Thymus (tissue), 11 donors: ENCODE results near the gene IL1RAP. TPM values are rescaled to one million over a fixed set of nuclear protein-coding genes. Genes with fewer than 3 reads are reported as not detected.

Experiments used
- DNase-seq, 9 donors: peaks; one replicate each; pipeline ENCODE4 v3.0.0-alpha.2; 2013; ENCODE audit warnings: low spot score in 9 of 9, low read depth in 6 of 9, missing footprints in 1 of 9
- H3K27ac ChIP-seq, 2 donors: one replicate each; pipeline ENCODE4 v1.5.1; 2013; ENCODE audit warnings: control low read depth in 1 of 2, low read depth in 1 of 2, low read length in 1 of 2, mild to moderate bottlenecking in 1 of 2, moderate library complexity in 1 of 2
- H3K27me3 ChIP-seq, 2 donors: one replicate each; pipeline ENCODE4 v1.5.1; 2013; ENCODE audit warnings: low read length in 1 of 2; ENCODE audit not compliant: control insufficient read depth in 2 of 2, insufficient read depth in 1 of 2
- H3K36me3 ChIP-seq, 2 donors: one replicate each; pipeline ENCODE4 v1.5.1; 2013; ENCODE audit warnings: low read length in 1 of 2, mild to moderate bottlenecking in 1 of 2, moderate library complexity in 1 of 2; ENCODE audit not compliant: control insufficient read depth in 2 of 2, insufficient read depth in 2 of 2
- H3K4me1 ChIP-seq, 2 donors: one replicate each; pipeline ENCODE4 v1.5.1; 2013; ENCODE audit warnings: low read length in 2 of 2; ENCODE audit not compliant: control insufficient read depth in 2 of 2, insufficient read depth in 2 of 2
- H3K4me3 ChIP-seq, 2 donors: one replicate each; pipeline ENCODE4 v1.5.1; 2013; ENCODE audit warnings: low read length in 2 of 2, control low read depth in 1 of 2, mild to moderate bottlenecking in 1 of 2
- H3K9me3 ChIP-seq, 2 donors: one replicate each; pipeline ENCODE4 v1.5.1; 2013; ENCODE audit warnings: low read length in 1 of 2, mild to moderate bottlenecking in 1 of 2; ENCODE audit not compliant: control insufficient read depth in 2 of 2, insufficient read depth in 1 of 2
- WGBS: extraction: QIAGEN DNeasy Blood & Tissue Kit; methylation state at CpG from one replicate; pipeline ENCODE4 v1.1.7; 2013; 5-methylcytosine and 5-hydroxymethylcytosine counted together
- polyA plus RNA-seq: library from polyadenylated mRNA; stranded (reverse); fragments of 200-250 nt; gene quantifications from one replicate; pipeline ENCODE4 v1.2.3, GENCODE V29; 2013
- total RNA-seq: library from RNA; stranded (reverse); fragments of 120-200 nt; gene quantifications from one replicate; pipeline ENCODE4 v1.2.4, GENCODE V29; 2013
- donor health status: healthy.

The IL1RAP gene
- total and polyA plus RNA-seq, 2 donors, result 5.7 to 6.8 TPM

DNA sequence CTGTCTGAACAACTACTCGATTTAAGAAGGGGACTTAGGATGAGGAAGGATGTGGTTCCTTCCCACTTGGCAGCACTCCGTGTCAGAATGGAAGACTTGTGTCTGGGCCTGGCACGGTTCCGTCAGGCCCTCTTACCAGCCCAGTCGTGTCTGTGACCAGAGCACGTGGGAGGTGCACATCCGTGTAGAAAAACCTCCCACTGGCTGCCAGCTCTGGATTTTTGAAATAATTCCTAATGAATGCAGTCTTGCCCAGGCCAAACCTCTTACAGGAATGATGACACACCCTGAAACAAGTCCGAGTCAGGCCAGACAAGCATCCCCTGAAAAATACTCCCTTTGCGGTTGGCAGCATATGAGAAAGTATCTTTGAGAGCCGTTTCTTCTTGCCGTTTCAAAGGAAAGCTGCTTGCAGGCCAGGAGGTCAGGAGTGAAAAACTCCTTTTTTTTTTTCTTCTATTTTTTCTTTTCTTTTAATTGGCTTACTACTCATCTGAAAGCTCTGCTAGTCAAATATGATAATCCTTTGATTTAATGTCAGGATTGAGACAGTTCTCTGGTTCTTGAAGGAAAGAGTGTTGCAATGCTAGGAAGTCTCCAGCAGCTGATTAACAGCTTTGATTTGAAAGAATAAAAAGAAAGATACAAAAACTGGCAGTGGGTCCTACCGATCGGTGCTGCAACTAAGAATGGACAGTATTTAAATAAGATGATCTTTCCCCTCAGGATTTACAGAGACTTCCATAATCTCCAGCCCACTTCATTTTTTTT is 19.8 kb downstream of the IL1RAP start:
- Histone ChIP-seq H3K27ac (no peak overlapping the region), H3K36me3 (no peaks in the 10 kb centered on the region), H3K27me3 (no peaks in the 10 kb centered on the region), H3K9me3 (no peaks in the 10 kb centered on the region), H3K4me1 (peaks cover 0 to 2% of the 10 kb centered on the region in 2 donors), H3K4me3 (no peak overlapping the region)
- peak in 1 of 9 donors; percentile 21 for DNase-seq
- WGBS, result 70% methylated on average over 13 of the region's 13 CpGs

DNA sequence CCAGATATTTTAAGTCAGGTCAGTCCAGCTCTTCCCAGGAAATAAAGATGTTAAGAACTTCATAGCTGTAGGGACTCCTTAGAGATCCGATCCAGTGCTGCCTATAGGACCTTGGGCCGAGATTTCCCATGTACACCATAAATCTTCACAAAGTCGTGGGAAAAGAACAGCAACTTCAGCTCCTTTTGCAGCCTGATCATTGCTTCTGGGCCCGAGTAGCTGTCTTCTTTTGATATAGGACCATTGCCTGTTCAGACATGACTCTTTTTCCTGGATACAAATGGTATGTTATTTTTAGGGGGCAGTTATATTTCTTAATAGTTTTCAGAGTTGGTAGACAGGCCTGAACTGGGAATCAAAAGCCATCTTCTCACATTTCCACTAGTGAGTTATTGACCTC is 20.5 kb downstream of the IL1RAP start:
- Histone ChIP-seq H3K27ac (peak overlapping the region in 1 of 2 donors; percentile 52), H3K36me3 (no peaks in the 10 kb centered on the region), H3K4me3 (no peak overlapping the region), H3K9me3 (no peaks in the 10 kb centered on the region), H3K4me1 (peaks cover 0 to 2% of the 10 kb centered on the region in 2 donors), H3K27me3 (no peaks in the 10 kb centered on the region)
- 91% methylated on average over 4 of the region's 4 CpGs for WGBS
- DNase-seq, result no peak

- H3K36me3 ChIP-seq, result no peaks in the 10 kb centered on the region
- H3K27ac ChIP-seq, result no peak overlapping the region
- no peak overlapping the region for H3K4me3 ChIP-seq
- no peaks in the 10 kb centered on the region for H3K27me3 ChIP-seq
- WGBS, result 95% methylated on average over 2 of the region's 2 CpGs
- no peak for DNase-seq
- H3K4me1 ChIP-seq, result peaks cover 0 to 2% of the 10 kb centered on the region in 2 donors
- no peaks in the 10 kb centered on the region for H3K9me3 ChIP-seq
Observed at GRCh38 chr3:190534986-190535385, 21.1 kb downstream of the IL1RAP start.

DNA sequence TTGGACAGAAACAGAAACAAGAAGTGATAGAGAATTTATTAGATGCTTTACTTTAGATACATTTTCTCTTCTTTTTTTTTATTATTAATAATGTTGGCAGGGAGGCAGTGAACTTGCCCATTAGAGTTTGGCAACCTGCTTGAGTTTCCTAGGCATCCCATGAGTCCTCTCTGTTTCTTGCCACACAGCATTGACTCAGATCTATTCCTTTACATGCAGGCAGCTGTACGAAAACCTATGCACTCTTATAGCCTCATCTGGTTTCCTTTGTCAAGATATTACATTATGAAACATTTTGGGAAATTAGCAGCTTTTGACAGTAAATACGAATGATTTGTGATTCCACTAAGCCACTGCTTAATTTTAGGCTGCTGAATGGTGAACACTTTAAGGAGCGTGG is 23.3 kb downstream of the IL1RAP start:
- H3K27ac ChIP-seq, result no peak overlapping the region
- WGBS, result 96% methylated on average over 3 of the region's 3 CpGs
- no peak overlapping the region for H3K4me3 ChIP-seq
- no peak for DNase-seq
- no peaks in the 10 kb centered on the region for H3K9me3 ChIP-seq
- H3K27me3 ChIP-seq, result no peaks in the 10 kb centered on the region
- no peaks in the 10 kb centered on the region for H3K36me3 ChIP-seq
- H3K4me1 ChIP-seq, result peaks cover 0 to 2% of the 10 kb centered on the region in 2 donors

DNA sequence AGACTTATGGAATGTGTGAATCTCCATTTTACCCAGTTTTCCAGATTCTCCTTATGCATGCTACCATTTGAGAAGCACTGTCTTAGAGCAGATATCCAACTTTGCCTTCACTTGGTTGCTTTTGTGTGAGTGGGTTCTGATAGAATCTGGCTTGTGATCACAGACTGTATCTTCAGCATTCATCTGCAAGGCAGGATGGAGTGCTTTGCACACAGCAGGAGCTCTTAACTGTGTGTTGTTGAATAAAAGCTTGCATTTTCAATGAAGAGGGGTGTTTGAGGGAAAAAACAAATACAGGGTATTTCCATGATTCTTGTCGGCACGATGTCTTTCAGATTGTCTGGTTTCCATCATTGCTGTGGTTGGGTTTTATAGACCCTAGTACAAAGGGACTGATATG is 24.4 kb downstream of the IL1RAP start:
- DNase-seq, result no peak
- no peaks in the 10 kb centered on the region for H3K4me1 ChIP-seq
- WGBS, result 89% methylated on average over 2 of the region's 2 CpGs
- no peaks in the 10 kb centered on the region for H3K9me3 ChIP-seq
- H3K4me3 ChIP-seq, result no peak overlapping the region
- H3K36me3 ChIP-seq, result no peaks in the 10 kb centered on the region
- no peak overlapping the region for H3K27ac ChIP-seq
- no peaks in the 10 kb centered on the region for H3K27me3 ChIP-seq

- H3K36me3 ChIP-seq, result no peaks in the 10 kb centered on the region
- no peak for DNase-seq
- no peaks in the 10 kb centered on the region for H3K9me3 ChIP-seq
- H3K27ac ChIP-seq, result no peak overlapping the region
- 98% methylated on average over 3 of the region's 3 CpGs for whole genome bisulfite sequencing
- H3K4me3 ChIP-seq, result no peak overlapping the region
- no peaks in the 10 kb centered on the region for H3K4me1 ChIP-seq
- no peaks in the 10 kb centered on the region for H3K27me3 ChIP-seq
Observed at GRCh38 chr3:190539526-190539925, 25.6 kb downstream of the IL1RAP start.

GRCh38 chr3:190541008-190541407 is 27.1 kb downstream of the IL1RAP start:
- no peak for DNase-seq
- H3K27ac ChIP-seq, result no peak overlapping the region
- H3K9me3 ChIP-seq, result no peaks in the 10 kb centered on the region
- H3K27me3 ChIP-seq, result no peaks in the 10 kb centered on the region
- H3K36me3 ChIP-seq, result no peaks in the 10 kb centered on the region
- no peaks in the 10 kb centered on the region for H3K4me1 ChIP-seq
- H3K4me3 ChIP-seq, result no peak overlapping the region

- H3K4me3 ChIP-seq, result no peak overlapping the region
- no peak overlapping the region for H3K27ac ChIP-seq
- DNase-seq, result no peak
- WGBS, result 92% methylated on average over 2 of the region's 2 CpGs
- H3K27me3 ChIP-seq, result no peaks in the 10 kb centered on the region
- H3K4me1 ChIP-seq, result no peaks in the 10 kb centered on the region
- no peaks in the 10 kb centered on the region for H3K9me3 ChIP-seq
- no peaks in the 10 kb centered on the region for H3K36me3 ChIP-seq
Observed at GRCh38 chr3:190541560-190541959, 27.7 kb downstream of the IL1RAP start.

- no peaks in the 10 kb centered on the region for H3K4me1 ChIP-seq
- H3K27ac ChIP-seq, result no peak overlapping the region
- WGBS, result 91% methylated on average over 1 of the region's 1 CpG
- H3K36me3 ChIP-seq, result no peaks in the 10 kb centered on the region
- H3K27me3 ChIP-seq, result no peaks in the 10 kb centered on the region
- no peak overlapping the region for H3K4me3 ChIP-seq
- DNase-seq, result no peak
- H3K9me3 ChIP-seq, result no peaks in the 10 kb centered on the region
Observed at GRCh38 chr3:190542846-190543245, 29.0 kb downstream of the IL1RAP start.
